T-helper 2 cell treated with Interferon-gamma antibody and Interleukin-4, amounts not matched to agents 5 μg/mL and 100 μg/mL, for 36 hours (primary cell): Measurements from ENCODE around the gene ADARB2.
"Not testable (repeated sequence)": the region's sequence is repeated elsewhere in the genome, so short reads cannot be mapped to it uniquely, and the experiment has no call there.

Experiments used
- DNase-seq: peaks from one replicate; pipeline ENCODE4 v3.0.0; 2021; ENCODE audit warnings: low spot score
- H3K27ac Mint-ChIP-seq: one replicate; pipeline ENCODE4 v1.8.0; 2021; ENCODE audit warnings: mild to moderate bottlenecking, mixed read lengths
- H3K27me3 Mint-ChIP-seq: one replicate; pipeline ENCODE4 v1.8.0; 2021; ENCODE audit warnings: low read depth, mixed read lengths
- H3K36me3 Mint-ChIP-seq: one replicate; pipeline ENCODE4 v1.8.0; 2021; ENCODE audit warnings: low read depth, mixed read lengths
- H3K4me1 Mint-ChIP-seq: one replicate; pipeline ENCODE4 v1.8.0; 2021; ENCODE audit warnings: low read depth, mixed read lengths
- H3K4me3 Mint-ChIP-seq: one replicate; pipeline ENCODE4 v1.8.0; 2022; ENCODE audit warnings: mild to moderate bottlenecking, moderate library complexity, mixed read lengths
- H3K9me3 Mint-ChIP-seq: one replicate; pipeline ENCODE4 v1.8.0; 2021; ENCODE audit warnings: mixed read lengths

The ADARB2 gene

GRCh38 chr10:1550291-1550595 lies 187.1 kb downstream of the ADARB2 start:
- Mint-ChIP-seq H3K4me3 (no peak overlapping the region), H3K36me3 (no peaks in the 10 kb centered on the region), H3K27ac (no peak overlapping the region), H3K9me3 (no peaks in the 10 kb centered on the region), H3K4me1 (peaks cover 4% of the 10 kb centered on the region), H3K27me3 (no peaks in the 10 kb centered on the region)
- no peak for DNase-seq

- Mint-ChIP-seq H3K4me3 (no peak overlapping the region), H3K9me3 (no peaks in the 10 kb centered on the region), H3K4me1 (peaks cover 4% of the 10 kb centered on the region), H3K27me3 (no peaks in the 10 kb centered on the region), H3K27ac (no peak overlapping the region), H3K36me3 (no peaks in the 10 kb centered on the region)
- DNase-seq: no peak
Measured at GRCh38 chr10:1549591-1550290, 187.6 kb downstream of the ADARB2 start.

DNA sequence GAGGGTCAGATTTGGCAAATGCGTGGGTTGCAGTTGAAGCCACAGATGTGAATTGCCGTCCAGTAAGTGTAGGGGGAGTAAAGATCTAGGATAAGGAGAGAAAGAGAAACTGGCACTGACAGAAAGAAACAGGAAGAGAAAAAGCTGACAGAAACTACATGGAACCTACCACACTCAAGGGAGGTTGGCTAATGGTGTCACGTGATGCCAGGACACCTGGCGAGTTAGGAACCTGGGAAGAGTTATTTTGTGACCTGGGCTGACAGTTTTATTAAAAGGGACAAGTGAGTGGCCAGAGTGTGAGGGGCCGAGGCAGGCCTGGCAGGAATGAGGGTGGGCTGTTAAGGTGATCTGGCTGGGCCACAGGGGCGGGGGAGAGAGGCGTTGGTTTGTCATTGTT lies 188.7 kb downstream of the ADARB2 start:
- Mint-ChIP-seq H3K27me3 (no peaks in the 10 kb centered on the region), H3K27ac (no peak overlapping the region), H3K9me3 (no peaks in the 10 kb centered on the region), H3K4me3 (no peak overlapping the region), H3K4me1 (peaks cover 4% of the 10 kb centered on the region), H3K36me3 (no peaks in the 10 kb centered on the region)
- DNase-seq: no peak

GRCh38 chr10:1548146-1548545 lies 189.2 kb downstream of the ADARB2 start:
- DNase-seq: no peak
- Mint-ChIP-seq H3K9me3 (no peaks in the 10 kb centered on the region), H3K4me3 (no peak overlapping the region), H3K27ac (no peak overlapping the region), H3K27me3 (no peaks in the 10 kb centered on the region), H3K4me1 (peaks cover 4% of the 10 kb centered on the region), H3K36me3 (no peaks in the 10 kb centered on the region)

DNA sequence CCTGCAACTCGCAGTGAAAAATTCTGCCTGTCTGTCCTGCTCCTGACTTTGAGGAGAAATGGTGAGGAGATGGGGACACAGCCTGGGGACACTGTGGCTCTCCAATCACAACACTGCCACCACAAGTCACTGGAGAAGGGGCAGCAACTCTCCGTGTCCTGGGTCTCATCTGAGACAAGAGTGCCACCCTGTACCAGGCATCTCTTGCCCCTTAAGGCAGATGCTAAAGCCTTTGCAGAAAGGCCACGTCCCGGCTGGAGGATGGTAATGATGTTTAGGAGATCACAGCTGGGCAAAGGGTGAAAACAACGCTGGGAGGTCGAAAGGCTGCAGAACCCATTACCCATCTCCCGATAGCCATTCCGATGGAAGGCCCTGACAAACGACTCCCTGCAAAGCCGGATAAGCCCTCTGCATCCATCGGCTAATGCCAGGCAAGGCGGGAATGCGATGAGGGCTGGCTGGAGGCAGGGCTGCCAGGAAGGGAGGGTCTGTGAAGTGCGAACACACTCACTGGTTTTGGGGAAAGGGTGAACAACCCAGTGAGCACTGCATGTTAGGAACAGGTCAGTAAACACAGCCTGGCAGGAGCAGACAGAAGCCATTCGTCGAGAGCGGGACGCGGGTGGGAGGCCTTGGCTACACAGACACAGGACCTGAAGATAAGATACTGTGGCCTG lies 190.8 kb downstream of the ADARB2 start:
- peaks cover 4% of the 10 kb centered on the region for H3K4me1 Mint-ChIP-seq
- no peaks in the 10 kb centered on the region for H3K27me3 Mint-ChIP-seq
- no peaks in the 10 kb centered on the region for H3K9me3 Mint-ChIP-seq
- no peaks in the 10 kb centered on the region for H3K36me3 Mint-ChIP-seq
- no peak overlapping the region for H3K27ac Mint-ChIP-seq
- DNase-seq: no peak
- no peak overlapping the region for H3K4me3 Mint-ChIP-seq

DNA sequence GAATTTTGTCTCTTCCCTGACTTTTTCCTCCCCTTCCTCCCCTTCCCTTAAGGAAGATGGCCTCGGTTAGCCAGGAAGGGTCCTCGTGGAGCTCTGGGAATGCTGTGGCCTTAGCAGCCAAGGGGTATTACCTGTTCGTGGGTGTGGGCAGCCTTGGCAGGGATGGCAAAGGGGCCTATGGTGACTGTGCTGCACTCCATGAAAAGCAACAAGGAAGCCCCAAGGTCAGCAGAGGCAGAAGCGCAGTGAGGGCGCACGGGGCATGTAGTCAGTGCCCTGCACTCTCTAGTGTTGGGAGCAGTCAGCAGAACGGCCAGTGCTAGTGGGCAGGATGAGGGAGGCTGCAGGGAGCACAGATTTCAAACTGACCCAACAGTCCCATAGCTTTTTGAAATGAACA lies 191.8 kb downstream of the ADARB2 start:
- Mint-ChIP-seq H3K27ac (no peak overlapping the region), H3K27me3 (no peaks in the 10 kb centered on the region), H3K4me3 (no peak overlapping the region), H3K9me3 (no peaks in the 10 kb centered on the region), H3K36me3 (no peaks in the 10 kb centered on the region), H3K4me1 (peaks cover 4% of the 10 kb centered on the region)
- DNase-seq: no peak

- Mint-ChIP-seq H3K4me3 (no peak overlapping the region), H3K4me1 (peaks cover under 1% of the 10 kb centered on the region), H3K27me3 (no peaks in the 10 kb centered on the region), H3K9me3 (no peaks in the 10 kb centered on the region), H3K27ac (no peak overlapping the region), H3K36me3 (no peaks in the 10 kb centered on the region)
- no peak for DNase-seq
Measured at GRCh38 chr10:1544929-1545328, 192.4 kb downstream of the ADARB2 start.

DNA sequence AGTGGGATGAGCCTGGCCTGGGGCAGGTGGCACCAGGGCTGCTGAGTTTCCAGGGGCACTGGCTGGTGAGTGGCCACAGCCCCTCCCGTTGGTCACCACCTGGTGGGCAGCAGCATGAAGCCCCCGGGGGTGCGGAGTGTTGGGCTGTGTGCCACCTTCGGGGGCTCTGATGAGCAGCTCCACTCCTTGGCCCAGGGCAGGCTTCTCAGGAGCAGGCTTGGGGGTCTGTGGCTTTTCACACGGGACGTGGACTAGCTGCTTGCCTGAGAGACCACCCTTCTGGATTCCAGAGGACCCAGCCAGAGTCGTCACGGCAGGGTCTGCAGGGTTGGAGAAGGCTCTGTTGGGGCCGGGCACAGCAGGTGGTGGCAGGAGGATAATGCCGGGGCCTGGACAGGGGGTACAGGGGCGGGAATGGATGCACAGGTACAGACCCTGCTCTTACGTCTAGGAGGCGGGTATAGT lies 193.1 kb downstream of the ADARB2 start:
- no peak for DNase-seq
- Mint-ChIP-seq H3K4me3 (no peak overlapping the region), H3K27me3 (no peaks in the 10 kb centered on the region), H3K9me3 (no peaks in the 10 kb centered on the region), H3K4me1 (no peaks in the 10 kb centered on the region), H3K27ac (no peak overlapping the region), H3K36me3 (no peaks in the 10 kb centered on the region)

- no peak for DNase-seq
- Mint-ChIP-seq H3K9me3 (no peaks in the 10 kb centered on the region), H3K27ac (no peak overlapping the region), H3K27me3 (no peaks in the 10 kb centered on the region), H3K36me3 (no peaks in the 10 kb centered on the region), H3K4me3 (no peak overlapping the region), H3K4me1 (no peaks in the 10 kb centered on the region)
Measured at GRCh38 chr10:1543596-1543995, 193.7 kb downstream of the ADARB2 start.

DNA sequence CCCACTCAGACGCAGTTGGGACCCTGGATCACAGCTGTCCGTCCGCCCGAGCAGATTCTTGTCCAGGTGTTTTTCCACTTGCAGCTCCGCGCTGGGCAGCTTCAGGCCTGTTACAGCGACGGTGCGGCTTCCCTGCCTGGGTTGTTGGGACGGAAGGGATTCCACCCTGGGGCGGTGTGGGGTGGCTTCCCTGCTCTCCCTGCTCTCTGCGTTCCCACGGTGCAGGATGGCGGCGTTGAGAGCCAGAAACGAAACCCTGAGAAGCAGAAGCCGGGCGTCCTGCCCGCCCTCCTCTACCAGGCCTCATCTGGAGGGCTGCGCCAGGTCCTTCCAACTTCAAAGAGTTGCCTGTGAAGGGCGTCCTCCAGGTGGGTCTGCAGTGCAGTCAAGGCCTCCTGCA lies 194.4 kb downstream of the ADARB2 start:
- no peak for DNase-seq
- no peak overlapping the region for H3K27ac Mint-ChIP-seq
- no peak overlapping the region for H3K4me3 Mint-ChIP-seq
- H3K36me3 Mint-ChIP-seq: no peaks in the 10 kb centered on the region
- H3K9me3 Mint-ChIP-seq: no peaks in the 10 kb centered on the region
- no peaks in the 10 kb centered on the region for H3K4me1 Mint-ChIP-seq
- no peaks in the 10 kb centered on the region for H3K27me3 Mint-ChIP-seq

DNA sequence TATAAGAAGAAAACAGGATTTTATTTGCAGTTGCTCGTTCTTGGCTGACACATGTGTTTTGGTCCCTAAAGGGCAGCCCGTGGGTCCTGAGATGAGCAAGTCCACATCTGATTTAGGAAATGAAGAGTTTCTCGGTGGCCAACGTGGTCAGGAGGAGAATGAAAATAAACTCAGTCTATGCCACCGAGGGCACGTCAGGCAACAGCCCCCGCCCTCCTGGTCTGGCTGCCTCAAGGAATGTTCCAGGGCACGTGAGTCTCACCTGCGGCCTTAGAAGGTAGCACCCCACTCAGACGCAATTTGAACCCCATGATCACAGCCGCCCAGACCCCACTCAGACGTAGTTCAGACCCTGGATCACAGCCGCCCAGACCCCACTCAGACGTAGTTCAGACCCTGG lies 197.2 kb downstream of the ADARB2 start:
- DNase-seq: no peak
- Mint-ChIP-seq H3K9me3 (no peaks in the 10 kb centered on the region), H3K4me3 (no peak overlapping the region), H3K27me3 (no peaks in the 10 kb centered on the region), H3K4me1 (no peaks in the 10 kb centered on the region), H3K27ac (no peak overlapping the region), H3K36me3 (no peaks in the 10 kb centered on the region)

GRCh38 chr10:1539216-1539615 lies 198.1 kb downstream of the ADARB2 start:
- no peaks in the 10 kb centered on the region for H3K4me1 Mint-ChIP-seq
- H3K4me3 Mint-ChIP-seq: no peak overlapping the region
- no peak overlapping the region for H3K27ac Mint-ChIP-seq
- no peak for DNase-seq
- H3K27me3 Mint-ChIP-seq: no peaks in the 10 kb centered on the region
- no peaks in the 10 kb centered on the region for H3K9me3 Mint-ChIP-seq
- H3K36me3 Mint-ChIP-seq: no peaks in the 10 kb centered on the region

- H3K36me3 Mint-ChIP-seq: no peaks in the 10 kb centered on the region
- no peak overlapping the region for H3K4me3 Mint-ChIP-seq
- no peaks in the 10 kb centered on the region for H3K4me1 Mint-ChIP-seq
- no peak for DNase-seq
- H3K27ac Mint-ChIP-seq: no peak overlapping the region
- H3K27me3 Mint-ChIP-seq: no peaks in the 10 kb centered on the region
- no peaks in the 10 kb centered on the region for H3K9me3 Mint-ChIP-seq
Measured at GRCh38 chr10:1538531-1539061, 198.7 kb downstream of the ADARB2 start.

DNA sequence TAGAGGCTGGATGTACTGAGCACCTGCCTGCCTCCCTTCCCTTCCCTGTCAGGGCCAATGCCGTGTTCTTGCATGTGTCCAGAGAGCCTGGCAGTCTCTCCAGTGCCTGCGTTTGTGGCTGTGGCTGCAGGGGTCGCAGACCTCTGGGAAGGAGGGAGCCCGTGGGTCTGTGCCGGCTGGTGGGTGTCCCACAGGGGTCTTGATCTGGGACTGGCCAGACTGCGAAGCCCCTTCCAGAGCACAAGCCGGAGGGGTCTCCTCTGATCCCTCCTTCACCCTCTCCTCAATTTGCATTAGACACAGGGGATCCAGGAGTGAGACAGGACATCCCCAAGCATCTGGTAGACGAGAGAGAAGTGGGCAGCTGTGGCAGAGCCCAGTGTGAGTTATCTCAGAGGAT lies 199.2 kb downstream of the ADARB2 start:
- Mint-ChIP-seq H3K27me3 (no peaks in the 10 kb centered on the region), H3K36me3 (no peaks in the 10 kb centered on the region), H3K4me3 (no peak overlapping the region), H3K4me1 (no peaks in the 10 kb centered on the region), H3K9me3 (no peaks in the 10 kb centered on the region), H3K27ac (no peak overlapping the region)
- no peak for DNase-seq

GRCh38 chr10:1537449-1537848 lies 199.9 kb downstream of the ADARB2 start:
- H3K27ac Mint-ChIP-seq, H3K4me3 Mint-ChIP-seq, H3K27me3 Mint-ChIP-seq, H3K36me3 Mint-ChIP-seq, H3K4me1 Mint-ChIP-seq, H3K9me3 Mint-ChIP-seq, DNase-seq: not testable (repeated sequence)
